Endothelial cell of umbilical vein (primary cell): ENCODE results near the gene NPB. TPM values are rescaled to one million over a fixed set of nuclear protein-coding genes. Genes with fewer than 3 reads are reported as not detected.
A peak's percentile ranks its signal among the peaks of the same experiment; 100 is the strongest.

Source experiments
- BruUV-seq: library from RNA; stranded (reverse); fragments of 400-500 nt; replicated peaks from 2 replicates; lab custom pipeline; 2021; lab: Mats Ljungman, UMichigan
- CTCF ChIA-PET: fragments of 300-600, 350-600 bp; sonication (Branson Sonifier 250); formaldehyde crosslinking; loops from one replicate; lab custom pipeline; 2021; ENCODE audit warnings: antibody characterized with exemption, inconsistent platforms; lab: Charles Lee
- POLR2A ChIA-PET: fragments of 300-600, 350-600 bp; sonication (Branson Sonifier 250); formaldehyde crosslinking; loops from one replicate; lab custom pipeline; 2021; ENCODE audit warnings: antibody characterized with exemption, inconsistent platforms; lab: Charles Lee
- DNase-seq: peaks from one replicate; pipeline ENCODE4 v3.0.0-alpha.2; 2011; ENCODE audit warnings: low read depth, low spot score
- FAIRE-seq: peaks from 2 replicates; lab custom pipeline; 2011; peaks lifted over from hg19 to GRCh38; lab: Jason Lieb, UNC
- H2AFZ ChIP-seq: 2 replicates; pipeline ENCODE4 v1.6.0; 2012; ENCODE audit warnings: low read depth, low read length, control low read depth, inconsistent platforms
- H3K27ac ChIP-seq: 2 replicates; pipeline ENCODE4 v1.5.1; 2011; ENCODE audit warnings: low read depth, mild to moderate bottlenecking, control low read depth, low read length, moderate library complexity; ENCODE audit not compliant: insufficient read depth
- H3K27me3 ChIP-seq, 2 experiments: 2 replicates each; pipeline versions ENCODE4 v1.6.0 to v1.6.1; 2011; ENCODE audit warnings: low read length in 2 of 2, mixed read lengths in 1 of 2; ENCODE audit not compliant: control insufficient read depth in 2 of 2, insufficient read depth in 2 of 2
- H3K36me3 ChIP-seq, 2 experiments: 2 replicates in 1 of 2; 3 replicates in 1 of 2; pipeline ENCODE4 v1.5.1; 2011; ENCODE audit warnings: low read length in 2 of 2, mild to moderate bottlenecking in 1 of 2, moderate library complexity in 1 of 2; ENCODE audit not compliant: control insufficient read depth in 2 of 2, insufficient read depth in 2 of 2; ENCODE audit errors: extremely low read depth in 1 of 2
- H3K4me1 ChIP-seq: 3 replicates; pipeline ENCODE4 v1.5.1; 2011; ENCODE audit warnings: mild to moderate bottlenecking, low read length; ENCODE audit not compliant: control insufficient read depth, insufficient read depth; ENCODE audit errors: extremely low read depth
- H3K4me2 ChIP-seq: 2 replicates; pipeline ENCODE4 v1.6.1; 2011; ENCODE audit warnings: low read length, control low read depth, mixed read lengths; ENCODE audit not compliant: insufficient read depth
- H3K4me3 ChIP-seq, 3 experiments: fragments of 200-600 bp in 1 of 3; sonication (generic), shearing (Covaris generic) in 1 of 3; replicated peaks in 1 of 3; 2 replicates each; pipeline ENCODE4 v1.5.1; 2011 to 2016; ENCODE audit warnings: control low read depth in 3 of 3, low read length in 3 of 3, mild to moderate bottlenecking in 2 of 3, inconsistent platforms in 1 of 3, low read depth in 1 of 3, moderate library complexity in 1 of 3; ENCODE audit not compliant: insufficient read depth in 1 of 3
- H3K79me2 ChIP-seq: 2 replicates; pipeline ENCODE4 v1.6.0; 2012; ENCODE audit warnings: low read length, inconsistent platforms; ENCODE audit not compliant: control insufficient read depth, insufficient read depth
- H3K9ac ChIP-seq: replicated peaks from 2 replicates; pipeline ENCODE3; 2011; ENCODE audit warnings: low read length, control low read depth; ENCODE audit not compliant: insufficient read depth; ENCODE audit errors: extremely low read depth
- H3K9me1 ChIP-seq: replicated peaks from 3 replicates; pipeline ENCODE4 v1.6.0; 2011; ENCODE audit warnings: mild to moderate bottlenecking, low read length; ENCODE audit not compliant: control insufficient read depth, insufficient read depth; ENCODE audit errors: extremely low read depth
- H3K9me3 ChIP-seq: replicated peaks from 2 replicates; pipeline ENCODE4 v1.5.1; 2012; ENCODE audit warnings: low read length, inconsistent platforms; ENCODE audit not compliant: control insufficient read depth, insufficient read depth
- H4K20me1 ChIP-seq: replicated peaks from 2 replicates; pipeline ENCODE3; 2011; ENCODE audit warnings: mild to moderate bottlenecking, low read length; ENCODE audit not compliant: control insufficient read depth, insufficient read depth; ENCODE audit errors: extremely low read depth
- EZH2 ChIP-seq: IDR thresholded peaks from 2 replicates; pipeline ENCODE4 v1.6.1; 2012; ENCODE audit warnings: borderline replicate concordance, low read depth, mild to moderate bottlenecking, moderate library complexity, low read length, inconsistent platforms; ENCODE audit not compliant: severe bottlenecking
- FOS ChIP-seq: IDR thresholded peaks from 2 replicates; pipeline ENCODE4 v1.6.1; 2011; ENCODE audit warnings: mild to moderate bottlenecking, low read length, moderate library complexity, borderline replicate concordance; ENCODE audit not compliant: insufficient read depth
- GATA2 ChIP-seq: IDR thresholded peaks from 2 replicates; pipeline ENCODE4 v1.7.0; 2011; ENCODE audit warnings: low read depth, mild to moderate bottlenecking, moderate library complexity, mixed read lengths, low read length; ENCODE audit not compliant: insufficient read length, insufficient read depth
- JUN ChIP-seq: IDR thresholded peaks from 2 replicates; pipeline ENCODE4 v1.6.1; 2011; ENCODE audit warnings: borderline replicate concordance, low read depth; ENCODE audit not compliant: insufficient read length, insufficient read depth
- MYC ChIP-seq: IDR thresholded peaks from one replicate; pipeline ENCODE4 v1.6.1; 2011; ENCODE audit warnings: mild to moderate bottlenecking, low read depth, low read length
- POLR2A ChIP-seq: IDR thresholded peaks from 2 replicates; pipeline ENCODE4 v1.6.1; 2012; ENCODE audit warnings: low read depth, mild to moderate bottlenecking, control low read depth, low read length
- POLR2AphosphoS5 ChIP-seq: IDR thresholded peaks from 2 replicates; pipeline ENCODE4 v1.6.1; 2012; ENCODE audit warnings: low read depth, mild to moderate bottlenecking, control low read depth, low read length, moderate library complexity; ENCODE audit not compliant: insufficient read depth
- dilution Hi-C: fragments of 300-500 bp; cut with MboI; formaldehyde crosslinking; loops from one replicate; pipeline ENCODE4 v1.15.0; 2019; ENCODE audit warnings: low sequenced_read_pairs; ENCODE audit not compliant: extremely low pct_ligation_motif_present
- intact Hi-C: fragments of 100-400 bp; cut with micrococcal nuclease; formaldehyde crosslinking; loops from one replicate; pipeline ENCODE4 v1.10.0; 2022
- polyA plus RNA-seq, 4 experiments: library from polyadenylated mRNA; depleted of rRNA in 3 of 4; stranded (reverse) in 3 of 4; unstranded in 1 of 4; fragments of >200 nt; gene quantifications; 2 replicates each; pipeline versions ENCODE4 v1.2.1 to v1.2.3, GENCODE V29; 2011 to 2012; ENCODE audit warnings: missing spikeins in 1 of 4
- total RNA-seq: library from RNA; stranded (reverse); gene quantifications from 2 replicates; pipeline ENCODE4 v1.2.3, GENCODE V29; 2021
- TF ChIP-seq, protein P1 (sequence below), 2 donors: IDR thresholded peaks; 1 replicate in 1 of 2; 2 replicates in 1 of 2; pipeline ENCODE4 v1.5.1; 2011; ENCODE audit warnings: low read length in 2 of 2, mild to moderate bottlenecking in 2 of 2, moderate library complexity in 2 of 2, control low read depth in 1 of 2, inconsistent platforms in 1 of 2, low read depth in 1 of 2; ENCODE audit not compliant: insufficient read depth in 1 of 2; ENCODE audit errors: extremely low read depth in 1 of 2
- TF ChIP-seq, protein P2 (sequence below): IDR thresholded peaks from 2 replicates; pipeline ENCODE4 v1.6.1; 2011; ENCODE audit not compliant: insufficient read depth, insufficient read length

The NPB gene
- total and polyA plus RNA-seq, 2 donors (not counting 3 experiments of a cell fraction or from before 2014, with no cell fraction given) = 0.33 to 0.42 TPM

DNA sequence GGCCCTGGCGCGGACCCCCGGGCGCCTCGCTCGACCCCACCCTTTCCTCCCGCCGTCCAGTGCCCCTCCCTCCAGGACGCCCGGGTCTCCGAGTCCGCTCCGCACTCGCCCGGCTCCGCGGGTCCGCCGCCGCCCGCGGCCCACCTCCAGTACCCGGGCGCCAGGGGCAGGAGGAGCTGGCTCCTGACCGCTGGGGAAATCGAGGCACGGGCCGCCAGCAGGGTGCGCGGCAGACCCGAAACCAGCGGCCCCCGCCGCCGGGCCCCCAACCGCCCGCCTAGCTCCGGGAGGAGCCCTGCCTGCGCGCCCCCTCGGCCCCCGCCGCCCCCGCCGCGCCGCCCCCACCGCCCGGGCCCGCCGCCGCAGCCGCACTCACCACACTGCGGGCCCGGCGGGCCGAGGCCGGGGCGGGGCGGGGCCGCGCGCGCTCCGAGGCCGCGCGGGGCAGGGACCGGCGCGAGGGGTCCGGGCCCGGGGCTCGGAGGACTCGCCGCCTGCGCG is 25.2 kb downstream of the NPB start:
- no peak for TF ChIP-seq POLR2A
- no peak for TF ChIP-seq FOS
- no peak for TF ChIP-seq EZH2
- TF ChIP-seq, protein P1, sequence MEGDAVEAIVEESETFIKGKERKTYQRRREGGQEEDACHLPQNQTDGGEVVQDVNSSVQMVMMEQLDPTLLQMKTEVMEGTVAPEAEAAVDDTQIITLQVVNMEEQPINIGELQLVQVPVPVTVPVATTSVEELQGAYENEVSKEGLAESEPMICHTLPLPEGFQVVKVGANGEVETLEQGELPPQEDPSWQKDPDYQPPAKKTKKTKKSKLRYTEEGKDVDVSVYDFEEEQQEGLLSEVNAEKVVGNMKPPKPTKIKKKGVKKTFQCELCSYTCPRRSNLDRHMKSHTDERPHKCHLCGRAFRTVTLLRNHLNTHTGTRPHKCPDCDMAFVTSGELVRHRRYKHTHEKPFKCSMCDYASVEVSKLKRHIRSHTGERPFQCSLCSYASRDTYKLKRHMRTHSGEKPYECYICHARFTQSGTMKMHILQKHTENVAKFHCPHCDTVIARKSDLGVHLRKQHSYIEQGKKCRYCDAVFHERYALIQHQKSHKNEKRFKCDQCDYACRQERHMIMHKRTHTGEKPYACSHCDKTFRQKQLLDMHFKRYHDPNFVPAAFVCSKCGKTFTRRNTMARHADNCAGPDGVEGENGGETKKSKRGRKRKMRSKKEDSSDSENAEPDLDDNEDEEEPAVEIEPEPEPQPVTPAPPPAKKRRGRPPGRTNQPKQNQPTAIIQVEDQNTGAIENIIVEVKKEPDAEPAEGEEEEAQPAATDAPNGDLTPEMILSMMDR (IDR thresholded peaks at IDR 0.05; ENCODE audit: extremely low read depth in 1 of 2, insufficient read depth in 1 of 2, low read depth in 1 of 2, low read length in 2 of 2) = no peak
- no peak for TF ChIP-seq JUN
- TF ChIP-seq MYC = no peak
- no peak for TF ChIP-seq POLR2AphosphoS5
- TF ChIP-seq, protein P2, sequence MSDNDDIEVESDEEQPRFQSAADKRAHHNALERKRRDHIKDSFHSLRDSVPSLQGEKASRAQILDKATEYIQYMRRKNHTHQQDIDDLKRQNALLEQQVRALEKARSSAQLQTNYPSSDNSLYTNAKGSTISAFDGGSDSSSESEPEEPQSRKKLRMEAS = no peak
- no peak for TF ChIP-seq GATA2
- Histone ChIP-seq H3K79me2 (peaks cover 48% of the 10 kb centered on the region), H3K4me1 (peaks cover 17% of the 10 kb centered on the region), H3K4me3 (peak overlapping the region; percentile 17 to 64 (median 49)), H3K36me3 (peaks cover 0 to 4% of the 10 kb centered on the region in 2 experiments), H3K9me1 (no peaks in the 10 kb centered on the region), H3K9ac (peak overlapping the region; percentile 94), H4K20me1 (no peaks in the 10 kb centered on the region), H2AFZ (no peak overlapping the region), H3K4me2 (peak overlapping the region; percentile 79), H3K27me3 (no peaks in the 10 kb centered on the region), H3K27ac (peak overlapping the region; percentile 77), H3K9me3 (no peaks in the 10 kb centered on the region)
- ChIA-PET POLR2A (interaction anchor here (1.0 kb wide), 1 partner anchor 279 kb away, joined by 3 read pairs; no protein-coding TSS in a partner anchor), CTCF (interaction anchor here (1.1 to 3.0 kb wide), 12 partner anchors 9 to 309 kb away, joined by 3 to 24 read pairs (median 6); partner anchors contain the start of genes NOTUM, PCYT2 and PYCR1)
- DNase-seq = no peak
- intact Hi-C loops = loop anchor here (1.0 to 5.0 kb wide), 5 partner anchors 10 to 96 kb away; partner anchors contain the start of genes CENPX, LRRC45, P4HB and PCYT2
- FAIRE-seq = no peak
- dilution Hi-C loops = no loop called here
- BruUV-seq = no TSS peak
